Measurements from ENCODE around the gene SRC.
A peak's percentile ranks its signal among the peaks of the same experiment; 100 is the strongest.

Gene SRC

GRCh38 chr20:37395921-37396415 lies 50.0 kb downstream of the SRC start:
- H3K4me3 ChIP-seq (ENCODE audit: control insufficient read depth, low read depth, low read length): no peak overlapping the region
- no peak for TF ChIP-seq CTCF (conservative IDR thresholded peaks at IDR 0.05; ENCODE audit: control insufficient read depth, insufficient read depth, low read depth, low read length)
- DNase-seq (ENCODE audit: low read depth): no peak

- no peak for TF ChIP-seq CTCF (conservative IDR thresholded peaks at IDR 0.05; ENCODE audit: control insufficient read depth, insufficient read depth, low read depth, low read length)
- no peak overlapping the region for H3K4me3 ChIP-seq (ENCODE audit: control insufficient read depth, low read depth, low read length)
- no peak for DNase-seq (ENCODE audit: low read depth)
Measured at GRCh38 chr20:37396416-37397075, 50.6 kb downstream of the SRC start.

- TF ChIP-seq CTCF (conservative IDR thresholded peaks at IDR 0.05; ENCODE audit: control insufficient read depth, insufficient read depth, low read depth, low read length): peak; percentile 12
- no peak overlapping the region for H3K4me3 ChIP-seq (ENCODE audit: control insufficient read depth, low read depth, low read length)
- peak; percentile 49 for DNase-seq (ENCODE audit: low read depth)
Measured at GRCh38 chr20:37397076-37397953, 51.4 kb downstream of the SRC start.

GRCh38 chr20:37397954-37398749 lies 52.2 kb downstream of the SRC start:
- no peak for DNase-seq (ENCODE audit: low read depth)
- TF ChIP-seq CTCF (conservative IDR thresholded peaks at IDR 0.05; ENCODE audit: control insufficient read depth, insufficient read depth, low read depth, low read length): no peak
- no peak overlapping the region for H3K4me3 ChIP-seq (ENCODE audit: control insufficient read depth, low read depth, low read length)

- no peak for TF ChIP-seq CTCF (conservative IDR thresholded peaks at IDR 0.05; ENCODE audit: control insufficient read depth, insufficient read depth, low read depth, low read length)
- H3K4me3 ChIP-seq (ENCODE audit: control insufficient read depth, low read depth, low read length): no peak overlapping the region
- no peak for DNase-seq (ENCODE audit: low read depth)
Measured at GRCh38 chr20:37398750-37399621, 53.0 kb downstream of the SRC start.
